WTC11 (cell line): ENCODE measurements around the gene PCSK7. TPM values are rescaled to one million over a fixed set of nuclear protein-coding genes. Genes with fewer than 3 reads are reported as not detected.
"Not testable (repeated sequence)": the region's sequence is repeated elsewhere in the genome, so short reads cannot be mapped to it uniquely, and the experiment has no call there.

Source experiments
- ATAC-seq: fragments of 200-7000 bp; cut with Tn5 transposase; 2 replicates; pipeline ENCODE4 v1.10.0; 2021; ENCODE audit warnings: mild to moderate bottlenecking, moderate library complexity
- CTCF ChIA-PET: fragments of 300-600 bp; sonication (Branson Sonifier 250); formaldehyde crosslinking; loops from one replicate; lab custom pipeline; 2021; ENCODE audit warnings: antibody characterized with exemption; lab: Charles Lee
- POLR2A ChIA-PET: fragments of 350-600 bp; sonication (Branson Sonifier 250); formaldehyde crosslinking; loops from one replicate; lab custom pipeline; 2021; ENCODE audit warnings: antibody characterized with exemption; lab: Charles Lee
- DNase-seq: peaks from one replicate; pipeline ENCODE4 v3.0.0; 2021; ENCODE audit warnings: low spot score
- H3K27ac Mint-ChIP-seq: 2 replicates; pipeline ENCODE4 v1.8.0; 2021; ENCODE audit warnings: mixed read lengths
- H3K27me3 Mint-ChIP-seq: 2 replicates; pipeline ENCODE4 v1.8.0; 2021; ENCODE audit warnings: low read depth, mild to moderate bottlenecking, moderate library complexity, mixed read lengths
- H3K36me3 Mint-ChIP-seq: 2 replicates; pipeline ENCODE4 v1.8.0; 2021; ENCODE audit warnings: mixed read lengths
- H3K4me1 Mint-ChIP-seq: 2 replicates; pipeline ENCODE4 v1.8.0; 2022; ENCODE audit warnings: mixed read lengths
- H3K4me3 Mint-ChIP-seq: 2 replicates; pipeline ENCODE4 v1.8.0; 2021; ENCODE audit warnings: mild to moderate bottlenecking, moderate library complexity, mixed read lengths
- H3K9me3 Mint-ChIP-seq: 2 replicates; pipeline ENCODE4 v1.8.0; 2021; ENCODE audit warnings: mixed read lengths
- CREB1 ChIP-seq: sonication (generic); formaldehyde crosslinking; IDR thresholded peaks from 2 replicates; pipeline ENCODE4 v1.8.0; 2023; ENCODE audit warnings: mild to moderate bottlenecking, missing genetic modification reagents
- CREM ChIP-seq: sonication (generic); formaldehyde crosslinking; IDR thresholded peaks from 2 replicates; pipeline ENCODE4 v1.8.1; 2022; ENCODE audit warnings: mild to moderate bottlenecking, missing genetic modification reagents, moderate library complexity
- NFE2L1 ChIP-seq: sonication (generic); formaldehyde crosslinking; IDR thresholded peaks from 2 replicates; pipeline ENCODE4 v1.8.1; 2023; ENCODE audit warnings: missing genetic modification reagents
- NR1H2 ChIP-seq: sonication (generic); formaldehyde crosslinking; IDR thresholded peaks from 2 replicates; pipeline ENCODE4 v1.9.0; 2021; ENCODE audit warnings: mild to moderate bottlenecking, moderate library complexity, missing genetic modification reagents
- SMAD3 ChIP-seq: sonication (generic); formaldehyde crosslinking; IDR thresholded peaks from 2 replicates; pipeline ENCODE4 v1.8.0; 2022; ENCODE audit warnings: missing genetic modification reagents, mild to moderate bottlenecking, borderline replicate concordance
- TCF7 ChIP-seq: sonication (generic); formaldehyde crosslinking; IDR thresholded peaks from 2 replicates; pipeline ENCODE4 v1.8.0; 2022; ENCODE audit warnings: mild to moderate bottlenecking, low read depth, missing genetic modification reagents, moderate library complexity
- TP53 ChIP-seq: sonication (generic); formaldehyde crosslinking; IDR thresholded peaks from 2 replicates; pipeline ENCODE4 v1.8.1; 2023; ENCODE audit warnings: mild to moderate bottlenecking, missing genetic modification reagents
- ZNF232 ChIP-seq: sonication (generic); formaldehyde crosslinking; IDR thresholded peaks from 2 replicates; pipeline ENCODE4 v1.8.0; 2022; ENCODE audit warnings: mild to moderate bottlenecking, missing genetic modification reagents
- ZNF317 ChIP-seq: sonication (generic); formaldehyde crosslinking; IDR thresholded peaks from 2 replicates; pipeline ENCODE4 v1.8.1; 2023; ENCODE audit warnings: low read depth, mild to moderate bottlenecking, moderate library complexity, missing genetic modification reagents, borderline replicate concordance
- total RNA-seq: library from RNA; stranded (reverse); gene quantifications from 3 replicates; pipeline ENCODE4 v1.2.3, GENCODE V29; 2021
- TF ChIP-seq, protein P1 (sequence below): sonication (generic); formaldehyde crosslinking; IDR thresholded peaks from 2 replicates; pipeline ENCODE4 v1.8.1; 2023; ENCODE audit warnings: mild to moderate bottlenecking, missing genetic modification reagents, moderate library complexity
- TF ChIP-seq, protein P2 (sequence below): sonication (generic); formaldehyde crosslinking; IDR thresholded peaks from 2 replicates; pipeline ENCODE4 v1.8.0; 2023; ENCODE audit warnings: mild to moderate bottlenecking, missing genetic modification reagents
- TF ChIP-seq, protein P3 (sequence below): sonication (generic); formaldehyde crosslinking; IDR thresholded peaks from 2 replicates; pipeline ENCODE4 v1.8.0; 2023; ENCODE audit warnings: missing genetic modification reagents, mild to moderate bottlenecking, borderline replicate concordance
- TF ChIP-seq, protein P4 (sequence below): sonication (generic); formaldehyde crosslinking; IDR thresholded peaks from 2 replicates; pipeline ENCODE4 v1.8.1; 2023; ENCODE audit warnings: mild to moderate bottlenecking, missing genetic modification reagents, moderate library complexity
- TF ChIP-seq, protein P5 (sequence below): sonication (generic); formaldehyde crosslinking; IDR thresholded peaks from 2 replicates; pipeline ENCODE4 v1.8.1; 2023; ENCODE audit warnings: mild to moderate bottlenecking, missing genetic modification reagents

The PCSK7 gene
- total RNA-seq, 1 experiment from 2014 or later: 48.9 TPM

DNA sequence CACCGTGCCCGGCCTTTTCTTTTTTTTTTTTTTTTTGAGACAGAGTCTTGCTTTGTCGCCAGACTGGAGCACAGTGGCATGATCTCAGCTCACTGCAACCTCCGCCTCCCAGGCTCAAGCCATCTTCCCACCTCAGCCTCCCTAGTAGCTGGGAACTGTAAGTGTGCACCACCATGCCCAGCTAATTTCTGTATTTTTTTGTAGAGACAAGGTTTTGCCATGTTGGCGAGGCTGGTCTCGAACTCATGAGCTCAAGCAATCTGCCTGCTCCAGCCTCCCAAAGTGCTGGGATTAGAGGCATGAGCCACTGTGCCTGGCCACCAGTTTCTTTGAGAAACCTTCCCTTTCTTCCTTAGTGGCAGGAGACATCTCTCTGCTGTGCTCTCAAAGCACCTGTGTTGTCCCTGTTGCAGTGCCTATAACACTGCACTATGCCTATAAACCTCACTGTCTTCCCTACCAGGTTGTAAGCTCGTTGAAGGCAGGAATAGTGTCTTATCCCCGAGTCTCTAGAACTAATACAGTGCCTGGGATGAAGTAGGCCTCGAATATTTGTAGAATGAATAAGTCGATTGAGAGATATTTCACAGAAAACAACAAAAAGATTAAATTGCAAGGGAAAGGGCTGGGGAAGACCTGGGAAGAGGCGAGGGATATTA lies 19.0 kb downstream of the PCSK7 start (continued):
- TF ChIP-seq ZNF232 (CRISPR knock-in tag) (no peak), CREM (CRISPR knock-in tag) (no peak), TP53 (CRISPR knock-in tag) (no peak), CREB1 (CRISPR knock-in tag) (no peak), NR1H2 (CRISPR knock-in tag) (no peak)
- TF ChIP-seq, protein P1, sequence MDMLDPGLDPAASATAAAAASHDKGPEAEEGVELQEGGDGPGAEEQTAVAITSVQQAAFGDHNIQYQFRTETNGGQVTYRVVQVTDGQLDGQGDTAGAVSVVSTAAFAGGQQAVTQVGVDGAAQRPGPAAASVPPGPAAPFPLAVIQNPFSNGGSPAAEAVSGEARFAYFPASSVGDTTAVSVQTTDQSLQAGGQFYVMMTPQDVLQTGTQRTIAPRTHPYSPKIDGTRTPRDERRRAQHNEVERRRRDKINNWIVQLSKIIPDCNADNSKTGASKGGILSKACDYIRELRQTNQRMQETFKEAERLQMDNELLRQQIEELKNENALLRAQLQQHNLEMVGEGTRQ: no peak
- TF ChIP-seq, protein P2, sequence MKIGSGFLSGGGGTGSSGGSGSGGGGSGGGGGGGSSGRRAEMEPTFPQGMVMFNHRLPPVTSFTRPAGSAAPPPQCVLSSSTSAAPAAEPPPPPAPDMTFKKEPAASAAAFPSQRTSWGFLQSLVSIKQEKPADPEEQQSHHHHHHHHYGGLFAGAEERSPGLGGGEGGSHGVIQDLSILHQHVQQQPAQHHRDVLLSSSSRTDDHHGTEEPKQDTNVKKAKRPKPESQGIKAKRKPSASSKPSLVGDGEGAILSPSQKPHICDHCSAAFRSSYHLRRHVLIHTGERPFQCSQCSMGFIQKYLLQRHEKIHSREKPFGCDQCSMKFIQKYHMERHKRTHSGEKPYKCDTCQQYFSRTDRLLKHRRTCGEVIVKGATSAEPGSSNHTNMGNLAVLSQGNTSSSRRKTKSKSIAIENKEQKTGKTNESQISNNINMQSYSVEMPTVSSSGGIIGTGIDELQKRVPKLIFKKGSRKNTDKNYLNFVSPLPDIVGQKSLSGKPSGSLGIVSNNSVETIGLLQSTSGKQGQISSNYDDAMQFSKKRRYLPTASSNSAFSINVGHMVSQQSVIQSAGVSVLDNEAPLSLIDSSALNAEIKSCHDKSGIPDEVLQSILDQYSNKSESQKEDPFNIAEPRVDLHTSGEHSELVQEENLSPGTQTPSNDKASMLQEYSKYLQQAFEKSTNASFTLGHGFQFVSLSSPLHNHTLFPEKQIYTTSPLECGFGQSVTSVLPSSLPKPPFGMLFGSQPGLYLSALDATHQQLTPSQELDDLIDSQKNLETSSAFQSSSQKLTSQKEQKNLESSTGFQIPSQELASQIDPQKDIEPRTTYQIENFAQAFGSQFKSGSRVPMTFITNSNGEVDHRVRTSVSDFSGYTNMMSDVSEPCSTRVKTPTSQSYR: no peak

DNA sequence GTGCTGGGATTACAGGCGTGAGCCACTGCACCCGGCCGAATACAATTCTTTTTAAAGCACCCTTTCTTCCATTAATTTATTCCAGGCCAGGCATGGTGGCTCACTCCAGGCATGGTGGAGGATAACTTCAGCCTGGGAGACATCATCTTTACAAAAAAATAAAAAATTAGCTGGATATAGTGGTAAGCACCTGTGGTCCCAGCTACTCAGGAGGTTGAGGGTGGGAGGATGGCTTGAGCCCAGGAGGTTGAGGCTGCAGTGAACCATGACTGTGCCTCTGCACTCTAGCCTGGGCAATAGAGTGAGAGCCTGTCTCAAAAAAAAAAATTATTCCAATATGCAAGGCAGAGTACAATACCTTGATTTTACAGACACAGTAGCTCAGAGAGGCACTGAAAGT lies 21.3 kb downstream of the PCSK7 start:
- no peak overlapping the region for H3K27ac Mint-ChIP-seq
- no peak overlapping the region for H3K4me3 Mint-ChIP-seq
- CTCF ChIA-PET: interaction anchor here (0.6 to 1.3 kb wide), 4 partner anchors 13 to 30 kb away, joined by 3 to 4 read pairs (median 4); no protein-coding TSS in a partner anchor
- no peaks in the 10 kb centered on the region for H3K27me3 Mint-ChIP-seq
- ATAC-seq: no peak
- POLR2A ChIA-PET: no interaction called here
- no peak for DNase-seq
- H3K36me3 Mint-ChIP-seq: peaks cover 3% of the 10 kb centered on the region
- TF ChIP-seq SMAD3 (CRISPR knock-in tag) (no peak), TCF7 (CRISPR knock-in tag) (no peak), ZNF317 (CRISPR knock-in tag) (no peak), NFE2L1 (CRISPR knock-in tag) (no peak)
- TF ChIP-seq, protein P3, sequence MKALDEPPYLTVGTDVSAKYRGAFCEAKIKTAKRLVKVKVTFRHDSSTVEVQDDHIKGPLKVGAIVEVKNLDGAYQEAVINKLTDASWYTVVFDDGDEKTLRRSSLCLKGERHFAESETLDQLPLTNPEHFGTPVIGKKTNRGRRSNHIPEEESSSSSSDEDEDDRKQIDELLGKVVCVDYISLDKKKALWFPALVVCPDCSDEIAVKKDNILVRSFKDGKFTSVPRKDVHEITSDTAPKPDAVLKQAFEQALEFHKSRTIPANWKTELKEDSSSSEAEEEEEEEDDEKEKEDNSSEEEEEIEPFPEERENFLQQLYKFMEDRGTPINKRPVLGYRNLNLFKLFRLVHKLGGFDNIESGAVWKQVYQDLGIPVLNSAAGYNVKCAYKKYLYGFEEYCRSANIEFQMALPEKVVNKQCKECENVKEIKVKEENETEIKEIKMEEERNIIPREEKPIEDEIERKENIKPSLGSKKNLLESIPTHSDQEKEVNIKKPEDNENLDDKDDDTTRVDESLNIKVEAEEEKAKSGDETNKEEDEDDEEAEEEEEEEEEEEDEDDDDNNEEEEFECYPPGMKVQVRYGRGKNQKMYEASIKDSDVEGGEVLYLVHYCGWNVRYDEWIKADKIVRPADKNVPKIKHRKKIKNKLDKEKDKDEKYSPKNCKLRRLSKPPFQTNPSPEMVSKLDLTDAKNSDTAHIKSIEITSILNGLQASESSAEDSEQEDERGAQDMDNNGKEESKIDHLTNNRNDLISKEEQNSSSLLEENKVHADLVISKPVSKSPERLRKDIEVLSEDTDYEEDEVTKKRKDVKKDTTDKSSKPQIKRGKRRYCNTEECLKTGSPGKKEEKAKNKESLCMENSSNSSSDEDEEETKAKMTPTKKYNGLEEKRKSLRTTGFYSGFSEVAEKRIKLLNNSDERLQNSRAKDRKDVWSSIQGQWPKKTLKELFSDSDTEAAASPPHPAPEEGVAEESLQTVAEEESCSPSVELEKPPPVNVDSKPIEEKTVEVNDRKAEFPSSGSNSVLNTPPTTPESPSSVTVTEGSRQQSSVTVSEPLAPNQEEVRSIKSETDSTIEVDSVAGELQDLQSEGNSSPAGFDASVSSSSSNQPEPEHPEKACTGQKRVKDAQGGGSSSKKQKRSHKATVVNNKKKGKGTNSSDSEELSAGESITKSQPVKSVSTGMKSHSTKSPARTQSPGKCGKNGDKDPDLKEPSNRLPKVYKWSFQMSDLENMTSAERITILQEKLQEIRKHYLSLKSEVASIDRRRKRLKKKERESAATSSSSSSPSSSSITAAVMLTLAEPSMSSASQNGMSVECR: no peak
- TF ChIP-seq, protein P4, sequence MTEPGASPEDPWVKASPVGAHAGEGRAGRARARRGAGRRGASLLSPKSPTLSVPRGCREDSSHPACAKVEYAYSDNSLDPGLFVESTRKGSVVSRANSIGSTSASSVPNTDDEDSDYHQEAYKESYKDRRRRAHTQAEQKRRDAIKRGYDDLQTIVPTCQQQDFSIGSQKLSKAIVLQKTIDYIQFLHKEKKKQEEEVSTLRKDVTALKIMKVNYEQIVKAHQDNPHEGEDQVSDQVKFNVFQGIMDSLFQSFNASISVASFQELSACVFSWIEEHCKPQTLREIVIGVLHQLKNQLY (CRISPR knock-in tag): no peak
- TF ChIP-seq, protein P5, sequence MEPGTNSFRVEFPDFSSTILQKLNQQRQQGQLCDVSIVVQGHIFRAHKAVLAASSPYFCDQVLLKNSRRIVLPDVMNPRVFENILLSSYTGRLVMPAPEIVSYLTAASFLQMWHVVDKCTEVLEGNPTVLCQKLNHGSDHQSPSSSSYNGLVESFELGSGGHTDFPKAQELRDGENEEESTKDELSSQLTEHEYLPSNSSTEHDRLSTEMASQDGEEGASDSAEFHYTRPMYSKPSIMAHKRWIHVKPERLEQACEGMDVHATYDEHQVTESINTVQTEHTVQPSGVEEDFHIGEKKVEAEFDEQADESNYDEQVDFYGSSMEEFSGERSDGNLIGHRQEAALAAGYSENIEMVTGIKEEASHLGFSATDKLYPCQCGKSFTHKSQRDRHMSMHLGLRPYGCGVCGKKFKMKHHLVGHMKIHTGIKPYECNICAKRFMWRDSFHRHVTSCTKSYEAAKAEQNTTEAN (CRISPR knock-in tag): no peak
- TF ChIP-seq, all 79 proteins: peak for 0
- Mint-ChIP-seq H3K9me3 (no peaks in the 10 kb centered on the region), H3K4me1 (no peaks in the 10 kb centered on the region)

DNA sequence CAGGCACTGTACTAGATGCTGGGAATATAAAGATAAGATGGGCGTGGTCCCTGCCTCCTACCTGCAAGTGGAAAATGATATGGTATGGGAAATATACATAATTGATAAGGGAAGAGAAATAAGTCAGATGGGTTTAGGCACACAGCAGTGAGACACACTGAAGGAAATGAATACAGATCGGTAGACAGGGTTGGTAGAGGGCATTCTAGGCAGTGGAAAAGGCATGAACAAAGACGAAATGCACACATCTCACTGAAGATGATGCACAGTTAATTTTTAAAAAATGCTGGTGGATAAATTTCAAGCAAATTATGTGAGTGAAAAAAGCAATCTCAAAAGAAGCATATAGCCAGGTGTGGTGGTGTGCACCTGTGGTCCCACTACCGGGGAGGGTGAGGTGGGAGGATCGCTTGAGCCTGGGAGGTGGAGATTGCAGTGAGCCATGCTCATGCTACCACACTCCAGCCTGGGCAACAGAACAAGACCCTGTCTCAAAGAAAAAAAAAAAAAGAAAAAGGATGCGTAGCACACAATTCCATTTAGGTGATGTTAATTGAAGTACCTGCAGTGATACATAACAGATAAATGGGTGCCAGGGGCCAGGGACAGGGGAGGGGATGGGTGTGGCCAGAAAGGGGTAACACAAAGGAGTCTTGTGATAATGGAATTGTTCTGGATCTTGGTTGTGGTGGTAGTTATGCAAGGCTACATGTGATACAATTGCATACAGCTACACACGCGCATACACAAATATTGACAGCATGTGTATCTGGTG lies 22.3 kb downstream of the PCSK7 start:
- ATAC-seq, POLR2A ChIA-PET: not testable (repeated sequence)

DNA sequence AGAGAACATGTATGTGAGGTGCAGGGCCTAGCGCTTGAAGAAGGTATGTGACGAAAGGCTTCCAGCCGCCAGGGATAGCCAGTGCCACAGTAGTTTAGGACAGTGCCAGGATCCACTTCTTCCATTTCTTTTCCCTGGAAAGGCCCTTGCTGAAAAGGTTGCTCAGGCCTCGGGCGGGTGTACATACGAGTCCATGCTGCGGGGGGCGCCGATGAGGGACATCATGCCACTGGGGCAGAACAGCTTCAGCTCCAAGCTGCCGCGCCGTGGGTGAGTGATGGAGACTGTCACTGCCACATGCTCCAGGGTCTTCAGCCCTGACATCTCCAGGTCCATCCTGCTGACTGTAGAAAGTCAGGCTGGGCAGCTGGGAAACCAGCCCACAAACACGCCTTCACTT lies 23.2 kb downstream of the PCSK7 start:
- H3K27ac Mint-ChIP-seq, H3K4me3 Mint-ChIP-seq, POLR2A ChIA-PET, H3K36me3 Mint-ChIP-seq, H3K4me1 Mint-ChIP-seq, H3K27me3 Mint-ChIP-seq, H3K9me3 Mint-ChIP-seq: not testable (repeated sequence)
- CTCF ChIA-PET: interaction anchor here (0.6 to 0.7 kb wide), 2 partner anchors 18 to 31 kb away, joined by 3 to 4 read pairs; partner anchors contain the start of gene SIDT2
- peak; percentile 54 for DNase-seq
- peak; percentile 39 for ATAC-seq

More for the DNA sequence above, 22.3 kb downstream of the PCSK7 start:
- not testable (repeated sequence) for H3K27me3 Mint-ChIP-seq, H3K4me1 Mint-ChIP-seq, H3K4me3 Mint-ChIP-seq, H3K36me3 Mint-ChIP-seq, H3K9me3 Mint-ChIP-seq, DNase-seq
- peak overlapping the region; percentile 59; the same call in 1 of the 2 replicates for H3K27ac Mint-ChIP-seq
- CTCF ChIA-PET: interaction anchor here (0.6 to 1.2 kb wide), 3 partner anchors 17 to 31 kb away, joined by 3 to 4 read pairs (median 3); partner anchors contain the start of gene SIDT2

DNA sequence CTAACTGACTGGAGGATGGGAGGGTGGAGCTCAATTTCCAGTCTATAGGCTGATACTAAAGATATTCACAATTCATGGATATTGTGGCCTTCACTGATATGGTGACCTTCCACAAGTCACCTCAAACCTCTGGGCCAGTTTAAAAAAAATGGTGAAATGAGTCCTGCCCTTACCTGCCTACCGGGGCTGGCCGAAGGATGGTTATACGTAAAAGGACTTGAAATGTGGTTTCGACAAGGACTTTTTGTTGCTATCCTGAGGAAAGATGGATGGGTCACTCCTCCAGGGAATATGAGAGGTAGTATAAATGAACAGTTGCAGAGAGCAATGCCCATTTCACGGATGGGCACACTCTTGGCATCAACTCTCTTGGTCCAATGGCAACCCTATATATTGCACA lies 24.4 kb downstream of the PCSK7 start:
- CTCF ChIA-PET, H3K4me1 Mint-ChIP-seq, POLR2A ChIA-PET, ATAC-seq, H3K4me3 Mint-ChIP-seq, H3K27ac Mint-ChIP-seq, H3K9me3 Mint-ChIP-seq, H3K27me3 Mint-ChIP-seq, H3K36me3 Mint-ChIP-seq, DNase-seq: not testable (repeated sequence)
